Mesothelial cell of epicardium (in vitro differentiated cells): ENCODE measurements around the gene LRP6. TPM values are rescaled to one million over a fixed set of nuclear protein-coding genes. Genes with fewer than 3 reads are reported as not detected.

Experiments
- DNase-seq, 2 experiments: peaks; one replicate each; pipeline ENCODE4 v3.0.0; 2021; ENCODE audit warnings: low spot score in 2 of 2; ENCODE audit not compliant: unreplicated experiment in 2 of 2
- H3K27ac Mint-ChIP-seq: 2 replicates; pipeline ENCODE4 v1.8.0; 2021; ENCODE audit warnings: mixed read lengths
- H3K27me3 Mint-ChIP-seq: 2 replicates; pipeline ENCODE4 v1.8.0; 2021; ENCODE audit warnings: low read depth, mixed read lengths
- H3K36me3 Mint-ChIP-seq: 2 replicates; pipeline ENCODE4 v1.8.0; 2021; ENCODE audit warnings: mixed read lengths
- H3K4me1 Mint-ChIP-seq: 2 replicates; pipeline ENCODE4 v1.8.0; 2021; ENCODE audit warnings: mixed read lengths
- H3K4me3 Mint-ChIP-seq: 2 replicates; pipeline ENCODE4 v1.8.0; 2021; ENCODE audit warnings: mild to moderate bottlenecking, moderate library complexity, mixed read lengths
- H3K9me3 Mint-ChIP-seq: 2 replicates; pipeline ENCODE4 v1.8.0; 2021; ENCODE audit warnings: mixed read lengths
- CTCF ChIP-seq: fragments of 200-600 bp; sonication (generic); IDR thresholded peaks from one replicate; pipeline ENCODE4 v1.5.0; 2021; ENCODE audit warnings: antibody characterized with exemption; ENCODE audit not compliant: unreplicated experiment
- total RNA-seq: library from RNA; stranded (reverse); gene quantifications from 3 replicates; pipeline ENCODE4 v1.2.1, GENCODE V29; 2021

The LRP6 gene
- total RNA-seq, 1 donor from 2014 or later, result 72.9 TPM

GRCh38 chr12:12195516-12195915 is 71.3 kb downstream of the LRP6 start:
- Mint-ChIP-seq H3K27ac (no peak overlapping the region), H3K4me1 (no peaks in the 10 kb centered on the region), H3K9me3 (peaks cover 61% of the 10 kb centered on the region), H3K27me3 (no peaks in the 10 kb centered on the region), H3K36me3 (peaks cover 60% of the 10 kb centered on the region), H3K4me3 (no peak overlapping the region)
- no peak for DNase-seq
- no peak for TF ChIP-seq CTCF

- peaks cover 57% of the 10 kb centered on the region for H3K9me3 Mint-ChIP-seq
- no peaks in the 10 kb centered on the region for H3K4me1 Mint-ChIP-seq
- H3K4me3 Mint-ChIP-seq, result no peak overlapping the region
Observed at GRCh38 chr12:12195081-12195480, 71.8 kb downstream of the LRP6 start.

GRCh38 chr12:12194206-12194605 is 72.6 kb downstream of the LRP6 start:
- DNase-seq, result no peak
- H3K27me3 Mint-ChIP-seq, result no peaks in the 10 kb centered on the region
- no peak overlapping the region for H3K27ac Mint-ChIP-seq
- peaks cover 53% of the 10 kb centered on the region for H3K9me3 Mint-ChIP-seq
- H3K4me3 Mint-ChIP-seq, result no peak overlapping the region
- no peaks in the 10 kb centered on the region for H3K4me1 Mint-ChIP-seq
- no peak for TF ChIP-seq CTCF
- H3K36me3 Mint-ChIP-seq, result peaks cover 49% of the 10 kb centered on the region

More at GRCh38 chr12:12195081-12195480, 71.8 kb downstream of the LRP6 start:
- Mint-ChIP-seq H3K27ac (no peak overlapping the region), H3K27me3 (no peaks in the 10 kb centered on the region), H3K36me3 (peaks cover 55% of the 10 kb centered on the region)
- no peak for DNase-seq
- no peak for TF ChIP-seq CTCF

GRCh38 chr12:12191008-12191407 is 75.8 kb downstream of the LRP6 start:
- H3K27ac Mint-ChIP-seq, result peak overlapping the region; percentile 32
- no peaks in the 10 kb centered on the region for H3K4me1 Mint-ChIP-seq
- no peak overlapping the region for H3K4me3 Mint-ChIP-seq
- H3K9me3 Mint-ChIP-seq, result peaks cover 26% of the 10 kb centered on the region
- peaks cover 30% of the 10 kb centered on the region for H3K36me3 Mint-ChIP-seq
- TF ChIP-seq CTCF, result no peak
- no peak for DNase-seq
- no peaks in the 10 kb centered on the region for H3K27me3 Mint-ChIP-seq

- Mint-ChIP-seq H3K4me1 (no peaks in the 10 kb centered on the region), H3K9me3 (peaks cover 18% of the 10 kb centered on the region), H3K36me3 (peaks cover 25% of the 10 kb centered on the region), H3K27ac (no peak overlapping the region), H3K27me3 (no peaks in the 10 kb centered on the region), H3K4me3 (no peak overlapping the region)
- DNase-seq, result no peak
- TF ChIP-seq CTCF, result no peak
Observed at GRCh38 chr12:12190087-12190809, 76.6 kb downstream of the LRP6 start.
